Prostate gland (tissue), 2 donors: ENCODE measurements around the gene PRUNE1. TPM values are rescaled to one million over a fixed set of nuclear protein-coding genes. Genes with fewer than 3 reads are reported as not detected.

ENCODE experiments used
- DNase-seq: peaks from one replicate; pipeline ENCODE4 v3.0.0-alpha.2; 2019; ENCODE audit warnings: low spot score
- H3K27ac ChIP-seq, 2 donors: fragments of 200-600 bp; sonication (generic); 2 replicates each; pipeline ENCODE4 v1.5.1; 2017 to 2019
- H3K27me3 ChIP-seq: fragments of 200-600 bp; sonication (generic); replicated peaks from 2 replicates; pipeline ENCODE4 v1.5.1; 2019; ENCODE audit not compliant: insufficient read depth
- H3K36me3 ChIP-seq, 2 donors: fragments of 200-600 bp; sonication (generic); 1 replicate in 1 of 2; 2 replicates in 1 of 2; pipeline versions ENCODE4 v1.5.1 to v1.8.1; 2017 to 2019
- H3K4me1 ChIP-seq: fragments of 200-600 bp; sonication (generic); replicated peaks from 2 replicates; pipeline ENCODE4 v1.5.1; 2019
- H3K4me3 ChIP-seq, 2 donors: fragments of 200-600 bp; sonication (generic); 2 replicates each; pipeline ENCODE4 v1.5.1; 2017 to 2019
- H3K9me3 ChIP-seq: fragments of 200-600 bp; sonication (generic); 2 replicates; pipeline ENCODE4 v1.5.1; 2017
- CTCF ChIP-seq, 4 experiments: fragments of 200-600 bp in 2 of 4; fragments of 450-650 bp in 2 of 4; sonication (generic) in 2 of 4; IDR thresholded peaks; 1 replicate in 3 of 4; 2 replicates in 1 of 4; pipeline ENCODE4 v1.5.1; 2016 to 2019; ENCODE audit warnings: antibody characterized with exemption in 4 of 4, mild to moderate bottlenecking in 2 of 4, moderate library complexity in 2 of 4
- POLR2A ChIP-seq: fragments of 450-650 bp; IDR thresholded peaks from one replicate; pipeline ENCODE4 v1.6.1; 2016; ENCODE audit warnings: antibody characterized with exemption, mild to moderate bottlenecking
- POLR2AphosphoS5 ChIP-seq: sonication (generic); formaldehyde crosslinking; IDR thresholded peaks from one replicate; pipeline ENCODE4 v1.6.1; 2017; ENCODE audit warnings: antibody characterized with exemption
- WGBS: methylation state at CpG from one replicate; pipeline ENCODE4 v1.1.5; 2018; 5-methylcytosine and 5-hydroxymethylcytosine counted together
- intact Hi-C: fragments of 100-400 bp; cut with DNase I; formaldehyde crosslinking; loops from one replicate; pipeline ENCODE4 v1.14.2; 2022
- total RNA-seq, 2 donors: library from RNA; depleted of rRNA; stranded (reverse); fragments of >200 nt; gene quantifications; one replicate each; pipeline ENCODE4 v1.1.0, GENCODE V29; 2016

Gene PRUNE1
- total RNA-seq, 2 donors from 2014 or later: 29.2 to 37.5 TPM

- Histone ChIP-seq H3K27ac (peak overlapping the region; percentile 94 to 97), H3K9me3 (no peaks in the 10 kb centered on the region), H3K27me3 (no peaks in the 10 kb centered on the region), H3K36me3 (peaks cover 0 to 8% of the 10 kb centered on the region in 2 donors), H3K4me1 (no peaks in the 10 kb centered on the region), H3K4me3 (peak overlapping the region; percentile 66 to 72)
- intact Hi-C loops: no loop called here
- TF ChIP-seq POLR2A (no peak), CTCF (IDR thresholded peaks at IDR 0.05) (peak in 1 of 4 experiments; percentile 43), POLR2AphosphoS5 (no peak)
- 2% methylated on average over 3 of the region's 3 CpGs for WGBS
- DNase-seq: no peak
Measured at GRCh38 chr1:151048645-151049032, 40.4 kb downstream of the PRUNE1 start.

GRCh38 chr1:151049458-151049857 lies 41.2 kb downstream of the PRUNE1 start:
- WGBS: 88% methylated on average over 5 of the region's 5 CpGs
- Histone ChIP-seq H3K4me3 (no peak overlapping the region), H3K27me3 (no peaks in the 10 kb centered on the region), H3K4me1 (no peaks in the 10 kb centered on the region), H3K9me3 (no peaks in the 10 kb centered on the region), H3K36me3 (peaks cover 6 to 13% of the 10 kb centered on the region in 2 donors), H3K27ac (no peak overlapping the region)
- DNase-seq: no peak
- TF ChIP-seq POLR2AphosphoS5 (no peak), POLR2A (no peak), CTCF (IDR thresholded peaks at IDR 0.05) (no peak)
- intact Hi-C loops: no loop called here

- no peak overlapping the region for H3K27ac ChIP-seq
- H3K4me3 ChIP-seq: no peak overlapping the region
- no peaks in the 10 kb centered on the region for H3K9me3 ChIP-seq
- H3K4me1 ChIP-seq: no peaks in the 10 kb centered on the region
- TF ChIP-seq POLR2AphosphoS5 (no peak), POLR2A (no peak), CTCF (IDR thresholded peaks at IDR 0.05) (no peak)
- no peak for DNase-seq
- intact Hi-C loops: no loop called here
- peaks cover 6 to 13% of the 10 kb centered on the region in 2 donors for H3K36me3 ChIP-seq
- no peaks in the 10 kb centered on the region for H3K27me3 ChIP-seq
- WGBS: 74% methylated on average over 2 of the region's 2 CpGs
Measured at GRCh38 chr1:151050051-151050688, 41.9 kb downstream of the PRUNE1 start.

GRCh38 chr1:151051356-151052009 lies 43.2 kb downstream of the PRUNE1 start:
- H3K4me1 ChIP-seq: peaks cover 10% of the 10 kb centered on the region
- no peak overlapping the region for H3K27ac ChIP-seq

More at GRCh38 chr1:151051356-151052009, 43.2 kb downstream of the PRUNE1 start:
- Histone ChIP-seq H3K27me3 (no peaks in the 10 kb centered on the region), H3K9me3 (no peaks in the 10 kb centered on the region), H3K4me3 (no peak overlapping the region), H3K36me3 (peaks cover 6 to 13% of the 10 kb centered on the region in 2 donors)
- 44% methylated on average over 2 of the region's 2 CpGs for WGBS
- no peak for DNase-seq
- TF ChIP-seq CTCF (IDR thresholded peaks at IDR 0.05): no peak
- TF ChIP-seq POLR2A: no peak
- no peak for TF ChIP-seq POLR2AphosphoS5
- intact Hi-C loops: no loop called here
